Measurements from ENCODE around the gene CFAP61. TPM values are rescaled to one million over a fixed set of nuclear protein-coding genes. Genes with fewer than 3 reads are reported as not detected.

Gene CFAP61
- total RNA-seq, 1 donor from 2014 or later = 0.45 TPM

GRCh38 chr20:20038586-20038985, 13.7 kb upstream of the CFAP61 start:
- Mint-ChIP-seq H3K27ac (peak overlapping the region; percentile 74), H3K36me3 (peaks cover 50% of the 10 kb centered on the region), H3K4me1 (peaks cover 5% of the 10 kb centered on the region), H3K9me3 (no peaks in the 10 kb centered on the region), H3K27me3 (ENCODE audit: low read depth) (no peaks in the 10 kb centered on the region), H3K4me3 (no peak overlapping the region)
- TF ChIP-seq CTCF (IDR thresholded peaks at IDR 0.05; ENCODE audit: unreplicated experiment) = no peak
- no peak for DNase-seq (ENCODE audit: low spot score in 2 of 2, unreplicated experiment in 2 of 2)

- H3K4me1 Mint-ChIP-seq = peaks cover 5% of the 10 kb centered on the region
- DNase-seq (ENCODE audit: low spot score in 2 of 2, unreplicated experiment in 2 of 2) = no peak
- H3K27ac Mint-ChIP-seq = no peak overlapping the region
- H3K27me3 Mint-ChIP-seq (ENCODE audit: low read depth) = no peaks in the 10 kb centered on the region
- no peak for TF ChIP-seq CTCF (IDR thresholded peaks at IDR 0.05; ENCODE audit: unreplicated experiment)
- H3K9me3 Mint-ChIP-seq = no peaks in the 10 kb centered on the region
- peaks cover 57% of the 10 kb centered on the region for H3K36me3 Mint-ChIP-seq
- H3K4me3 Mint-ChIP-seq = no peak overlapping the region
Observed at GRCh38 chr20:20039752-20040387, 12.5 kb upstream of the CFAP61 start.

GRCh38 chr20:20051767-20052073, 612 bp upstream of the CFAP61 start:
- Mint-ChIP-seq H3K9me3 (no peaks in the 10 kb centered on the region), H3K27ac (peak overlapping the region; percentile 99), H3K27me3 (ENCODE audit: low read depth) (peaks cover 19% of the 10 kb centered on the region), H3K4me3 (peak overlapping the region; percentile 99), H3K4me1 (peaks cover 8% of the 10 kb centered on the region), H3K36me3 (peaks cover 19% of the 10 kb centered on the region)
- no peak for TF ChIP-seq CTCF (IDR thresholded peaks at IDR 0.05; ENCODE audit: unreplicated experiment)
- DNase-seq (ENCODE audit: low spot score in 2 of 2, unreplicated experiment in 2 of 2) = no peak

- H3K4me1 Mint-ChIP-seq = no peaks in the 10 kb centered on the region
- H3K36me3 Mint-ChIP-seq = no peaks in the 10 kb centered on the region
- no peak for TF ChIP-seq CTCF (IDR thresholded peaks at IDR 0.05; ENCODE audit: unreplicated experiment)
- DNase-seq (ENCODE audit: low spot score in 2 of 2, unreplicated experiment in 2 of 2) = no peak
- peaks cover 64% of the 10 kb centered on the region for H3K27me3 Mint-ChIP-seq (ENCODE audit: low read depth)
- no peak overlapping the region for H3K4me3 Mint-ChIP-seq
- H3K9me3 Mint-ChIP-seq = no peaks in the 10 kb centered on the region
- no peak overlapping the region for H3K27ac Mint-ChIP-seq
Observed at GRCh38 chr20:20060234-20060998, 8.1 kb downstream of the CFAP61 start.

- no peak for DNase-seq (ENCODE audit: low spot score in 2 of 2, unreplicated experiment in 2 of 2)
- Mint-ChIP-seq H3K36me3 (no peaks in the 10 kb centered on the region), H3K27ac (no peak overlapping the region), H3K4me3 (no peak overlapping the region), H3K27me3 (ENCODE audit: low read depth) (peaks cover 60% of the 10 kb centered on the region), H3K4me1 (no peaks in the 10 kb centered on the region), H3K9me3 (no peaks in the 10 kb centered on the region)
- TF ChIP-seq CTCF (IDR thresholded peaks at IDR 0.05; ENCODE audit: unreplicated experiment) = no peak
Observed at GRCh38 chr20:20063941-20064702, 11.8 kb downstream of the CFAP61 start.
